ENCODE results near the gene SHKBP1.

DNA sequence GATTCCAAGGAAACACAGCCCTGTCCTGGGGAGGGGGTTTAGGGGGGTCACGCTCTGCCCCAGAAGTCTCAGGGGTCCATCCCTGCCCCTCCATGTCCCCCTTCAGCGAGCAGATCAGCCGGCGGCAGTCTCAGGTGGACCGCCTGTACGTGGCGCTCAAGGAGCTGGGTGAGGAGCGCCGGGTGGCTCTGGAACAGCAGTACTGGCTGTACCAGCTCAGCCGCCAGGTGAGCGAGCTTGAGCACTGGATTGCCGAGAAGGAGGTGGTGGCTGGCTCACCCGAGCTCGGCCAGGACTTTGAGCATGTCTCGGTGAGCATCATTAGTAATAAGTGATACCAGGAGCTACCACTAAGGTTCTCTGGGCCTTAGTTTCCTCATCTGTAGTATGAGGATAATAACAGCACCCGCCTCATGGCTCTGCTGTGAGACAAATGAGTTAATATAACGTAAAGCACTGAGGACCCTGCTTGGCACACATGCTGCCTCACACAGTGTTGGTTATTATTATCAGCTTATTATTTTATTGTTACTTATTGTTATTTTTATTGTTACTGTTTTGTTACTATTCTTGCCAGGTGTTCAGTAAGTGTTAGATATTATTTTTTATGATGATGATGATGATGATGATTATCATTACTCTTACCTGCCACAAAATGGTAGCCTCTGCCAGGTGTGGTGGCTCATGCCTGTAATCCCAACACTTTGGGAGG, 20.5 kb upstream of the SHKBP1 start:
- TF ChIP-seq RAD51 (IDR thresholded peaks at IDR 0.05) (no peak), RAD21 (IDR thresholded peaks at IDR 0.05; ENCODE audit: insufficient read depth, low read depth, low read length) (no peak), BCL11A (IDR thresholded peaks at IDR 0.05; ENCODE audit: low read depth, low read length) (no peak), MYC (IDR thresholded peaks at IDR 0.05; ENCODE audit: insufficient read depth, insufficient read length, insufficient replicate concordance, low read length, severe bottlenecking) (no peak), CREM (IDR thresholded peaks at IDR 0.05; ENCODE audit: low read depth) (no peak), TAF1 (IDR thresholded peaks at IDR 0.05; ENCODE audit: borderline replicate concordance, low read depth, low read length) (no peak), CEBPZ (IDR thresholded peaks at IDR 0.05; ENCODE audit: low read depth, low read length) (no peak), SP1 (IDR thresholded peaks at IDR 0.05; ENCODE audit: low read depth, low read length) (no peak), POLR2A (IDR thresholded peaks at IDR 0.05; ENCODE audit: low read depth, low read length) (no peak), IRF3 (IDR thresholded peaks at IDR 0.05) (no peak), CHD2 (IDR thresholded peaks at IDR 0.05; ENCODE audit: borderline replicate concordance, low read depth, low read length) (no peak), MXI1 (IDR thresholded peaks at IDR 0.05; ENCODE audit: low read depth, low read length) (no peak)
- TF ChIP-seq, protein P1, sequence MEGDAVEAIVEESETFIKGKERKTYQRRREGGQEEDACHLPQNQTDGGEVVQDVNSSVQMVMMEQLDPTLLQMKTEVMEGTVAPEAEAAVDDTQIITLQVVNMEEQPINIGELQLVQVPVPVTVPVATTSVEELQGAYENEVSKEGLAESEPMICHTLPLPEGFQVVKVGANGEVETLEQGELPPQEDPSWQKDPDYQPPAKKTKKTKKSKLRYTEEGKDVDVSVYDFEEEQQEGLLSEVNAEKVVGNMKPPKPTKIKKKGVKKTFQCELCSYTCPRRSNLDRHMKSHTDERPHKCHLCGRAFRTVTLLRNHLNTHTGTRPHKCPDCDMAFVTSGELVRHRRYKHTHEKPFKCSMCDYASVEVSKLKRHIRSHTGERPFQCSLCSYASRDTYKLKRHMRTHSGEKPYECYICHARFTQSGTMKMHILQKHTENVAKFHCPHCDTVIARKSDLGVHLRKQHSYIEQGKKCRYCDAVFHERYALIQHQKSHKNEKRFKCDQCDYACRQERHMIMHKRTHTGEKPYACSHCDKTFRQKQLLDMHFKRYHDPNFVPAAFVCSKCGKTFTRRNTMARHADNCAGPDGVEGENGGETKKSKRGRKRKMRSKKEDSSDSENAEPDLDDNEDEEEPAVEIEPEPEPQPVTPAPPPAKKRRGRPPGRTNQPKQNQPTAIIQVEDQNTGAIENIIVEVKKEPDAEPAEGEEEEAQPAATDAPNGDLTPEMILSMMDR (IDR thresholded peaks at IDR 0.05 in 2 of 3, conservative IDR thresholded peaks at IDR 0.05 in 1 of 3; ENCODE audit: control insufficient read depth in 2 of 3, extremely low read depth in 1 of 3, insufficient read depth in 1 of 3, low read depth in 3 of 3, low read length in 3 of 3) = no peak
- TF ChIP-seq, protein P2, sequence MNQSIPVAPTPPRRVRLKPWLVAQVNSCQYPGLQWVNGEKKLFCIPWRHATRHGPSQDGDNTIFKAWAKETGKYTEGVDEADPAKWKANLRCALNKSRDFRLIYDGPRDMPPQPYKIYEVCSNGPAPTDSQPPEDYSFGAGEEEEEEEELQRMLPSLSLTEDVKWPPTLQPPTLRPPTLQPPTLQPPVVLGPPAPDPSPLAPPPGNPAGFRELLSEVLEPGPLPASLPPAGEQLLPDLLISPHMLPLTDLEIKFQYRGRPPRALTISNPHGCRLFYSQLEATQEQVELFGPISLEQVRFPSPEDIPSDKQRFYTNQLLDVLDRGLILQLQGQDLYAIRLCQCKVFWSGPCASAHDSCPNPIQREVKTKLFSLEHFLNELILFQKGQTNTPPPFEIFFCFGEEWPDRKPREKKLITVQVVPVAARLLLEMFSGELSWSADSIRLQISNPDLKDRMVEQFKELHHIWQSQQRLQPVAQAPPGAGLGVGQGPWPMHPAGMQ (IDR thresholded peaks at IDR 0.05; ENCODE audit: borderline replicate concordance) = no peak
